ENCODE results near the gene NKX2-2. TPM values are rescaled to one million over a fixed set of nuclear protein-coding genes. Genes with fewer than 3 reads are reported as not detected.
"Not testable (repeated sequence)": the region's sequence is repeated elsewhere in the genome, so short reads cannot be mapped to it uniquely, and the experiment has no call there.

Gene NKX2-2
- total RNA-seq, 1 donor from 2014 or later: not detected

- H3K27me3 ChIP-seq (ENCODE audit: insufficient read depth, low read length): peaks cover 25% of the 10 kb centered on the region
- H3K27ac Mint-ChIP-seq (ENCODE audit: unreplicated experiment): no peak overlapping the region
- H3K79me2 ChIP-seq (ENCODE audit: insufficient read depth, low read length): no peaks in the 10 kb centered on the region
- H3K4me2 ChIP-seq (ENCODE audit: low read length): no peak overlapping the region
- no peaks in the 10 kb centered on the region for H3K4me1 ChIP-seq (ENCODE audit: insufficient read depth, low read length)
- H3K9ac ChIP-seq (ENCODE audit: low read length): no peak overlapping the region
- DNase-seq (ENCODE audit: low read depth) (no peak), FAIRE-seq (no peak)
- no peaks in the 10 kb centered on the region for H3K36me3 ChIP-seq (ENCODE audit: insufficient read depth, low read length)
- H3K27me3 Mint-ChIP-seq (ENCODE audit: low read depth, unreplicated experiment): peaks cover 27% of the 10 kb centered on the region
- no peaks in the 10 kb centered on the region for H3K9me3 ChIP-seq (ENCODE audit: insufficient read depth, low read depth, low read length)
- no peak overlapping the region for H3K4me3 Mint-ChIP-seq (ENCODE audit: unreplicated experiment)
- peaks cover 6% of the 10 kb centered on the region for H3K4me1 Mint-ChIP-seq (ENCODE audit: low read depth, unreplicated experiment)
- no peak overlapping the region for H3K27ac ChIP-seq (ENCODE audit: low read depth, low read length)
- no peaks in the 10 kb centered on the region for H4K20me1 ChIP-seq (ENCODE audit: insufficient read depth, low read length)
- no peak overlapping the region for H2AFZ ChIP-seq (ENCODE audit: low read depth, low read length)
- H3K36me3 Mint-ChIP-seq (ENCODE audit: low read depth, unreplicated experiment): no peaks in the 10 kb centered on the region
- H3K4me3 ChIP-seq (ENCODE audit: insufficient read depth, low read depth, low read length): no peak overlapping the region
- TF ChIP-seq CTCF (IDR thresholded peaks at IDR 0.05; ENCODE audit: insufficient read depth, low read depth, low read length) (no peak), EZH2 (IDR thresholded peaks at IDR 0.05; ENCODE audit: insufficient read depth, low read length) (no peak)
- H3K9me3 Mint-ChIP-seq (ENCODE audit: unreplicated experiment): peaks cover 2% of the 10 kb centered on the region
Measured at GRCh38 chr20:21493049-21493448, 20.8 kb downstream of the NKX2-2 start.

GRCh38 chr20:21490105-21490504 lies 23.8 kb downstream of the NKX2-2 start:
- Histone ChIP-seq H3K27me3 (ENCODE audit: insufficient read depth, low read length) (peaks cover 26% of the 10 kb centered on the region), H3K27ac (ENCODE audit: low read depth, low read length) (no peak overlapping the region), H3K36me3 (ENCODE audit: insufficient read depth, low read length) (no peaks in the 10 kb centered on the region), H3K9ac (ENCODE audit: low read length) (no peak overlapping the region), H3K4me3 (ENCODE audit: insufficient read depth, low read depth, low read length) (no peak overlapping the region), H4K20me1 (ENCODE audit: insufficient read depth, low read length) (no peaks in the 10 kb centered on the region), H3K4me2 (ENCODE audit: low read length) (no peak overlapping the region), H3K4me1 (ENCODE audit: insufficient read depth, low read length) (no peaks in the 10 kb centered on the region), H3K9me3 (ENCODE audit: insufficient read depth, low read depth, low read length) (no peaks in the 10 kb centered on the region), H2AFZ (ENCODE audit: low read depth, low read length) (no peak overlapping the region), H3K79me2 (ENCODE audit: insufficient read depth, low read length) (no peaks in the 10 kb centered on the region)
- H3K27me3 Mint-ChIP-seq (ENCODE audit: low read depth, unreplicated experiment): peaks cover 27% of the 10 kb centered on the region
- no peaks in the 10 kb centered on the region for H3K4me1 Mint-ChIP-seq (ENCODE audit: low read depth, unreplicated experiment)
- H3K27ac Mint-ChIP-seq (ENCODE audit: unreplicated experiment): no peak overlapping the region
- H3K4me3 Mint-ChIP-seq (ENCODE audit: unreplicated experiment): no peak overlapping the region
- no peak for DNase-seq (ENCODE audit: low read depth)
- H3K36me3 Mint-ChIP-seq (ENCODE audit: low read depth, unreplicated experiment): no peaks in the 10 kb centered on the region
- peaks cover 2% of the 10 kb centered on the region for H3K9me3 Mint-ChIP-seq (ENCODE audit: unreplicated experiment)
- TF ChIP-seq EZH2 (IDR thresholded peaks at IDR 0.05; ENCODE audit: insufficient read depth, low read length) (no peak), CTCF (IDR thresholded peaks at IDR 0.05; ENCODE audit: insufficient read depth, low read depth, low read length) (peak; percentile 34)
- no peak for FAIRE-seq

- not testable (repeated sequence) for H3K4me1 Mint-ChIP-seq (ENCODE audit: low read depth, unreplicated experiment); H3K36me3 Mint-ChIP-seq (ENCODE audit: low read depth, unreplicated experiment); H3K27ac ChIP-seq (ENCODE audit: low read depth, low read length); H2AFZ ChIP-seq (ENCODE audit: low read depth, low read length); H3K9ac ChIP-seq (ENCODE audit: low read length); H3K27me3 Mint-ChIP-seq (ENCODE audit: low read depth, unreplicated experiment); H3K4me3 Mint-ChIP-seq (ENCODE audit: unreplicated experiment); H3K36me3 ChIP-seq (ENCODE audit: insufficient read depth, low read length); H3K4me1 ChIP-seq (ENCODE audit: insufficient read depth, low read length); FAIRE-seq; H3K9me3 Mint-ChIP-seq (ENCODE audit: unreplicated experiment); H3K9me3 ChIP-seq (ENCODE audit: insufficient read depth, low read depth, low read length); H3K27me3 ChIP-seq (ENCODE audit: insufficient read depth, low read length); H3K27ac Mint-ChIP-seq (ENCODE audit: unreplicated experiment); H4K20me1 ChIP-seq (ENCODE audit: insufficient read depth, low read length); H3K4me2 ChIP-seq (ENCODE audit: low read length); H3K79me2 ChIP-seq (ENCODE audit: insufficient read depth, low read length); H3K4me3 ChIP-seq (ENCODE audit: insufficient read depth, low read depth, low read length); DNase-seq (ENCODE audit: low read depth)
Measured at GRCh38 chr20:21480144-21480543, 33.7 kb downstream of the NKX2-2 start.

All from astrocyte (in vitro differentiated cells and primary cell).